Measurements from ENCODE around the gene SF3B2. TPM values are rescaled to one million over a fixed set of nuclear protein-coding genes. Genes with fewer than 3 reads are reported as not detected.

The SF3B2 gene
- total RNA-seq, 2 experiments from 2014 or later = 185 to 260 TPM

DNA sequence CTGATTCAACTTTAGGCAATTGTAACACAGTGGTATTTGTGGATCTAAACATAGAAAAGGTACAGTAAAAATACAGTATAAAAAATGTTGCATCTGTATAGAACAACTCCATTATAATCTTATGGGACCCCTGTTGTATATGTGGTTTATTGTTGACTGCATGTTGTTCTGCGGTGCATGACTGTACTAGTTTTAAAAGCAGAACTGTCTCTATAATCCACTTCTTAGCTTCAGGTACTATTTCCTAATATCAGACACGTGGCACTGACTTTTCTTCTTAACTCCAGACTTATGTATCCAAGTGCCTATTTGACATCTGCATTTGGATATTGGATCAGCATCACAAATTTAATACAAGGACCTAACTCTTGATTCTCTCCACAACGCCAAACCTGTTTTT, 59.0 kb downstream of the SF3B2 start:
- POLR2A ChIA-PET = interaction anchor here (1.0 to 3.0 kb wide), 4 partner anchors 9 to 22 kb away, joined by 3 to 11 read pairs (median 4); no protein-coding TSS in a partner anchor
- Histone ChIP-seq H3K27ac (ENCODE audit: low read depth, low read length, poor library complexity, severe bottlenecking) (no peak overlapping the region), H3K36me3 (ENCODE audit: insufficient read depth, low read length) (0 out of 2 replicates have a peak, but pooled peaks cover 4% of the 10 kb centered on the region), H4K20me1 (ENCODE audit: insufficient read depth, low read length) (no peaks in the 10 kb centered on the region), H3K79me2 (ENCODE audit: insufficient read depth, low read depth, low read length) (peaks cover 16% of the 10 kb centered on the region; the same call in 1 of the 2 replicates), H3K9me3 (ENCODE audit: low read length) (no peaks in the 10 kb centered on the region), H2AFZ (ENCODE audit: low read length) (no peak overlapping the region), H3K9me2 (ENCODE audit: insufficient read depth, low read length) (no peaks in the 10 kb centered on the region), H3K4me1 (ENCODE audit: insufficient read depth, low read length, poor library complexity, severe bottlenecking) (peaks cover 54% of the 10 kb centered on the region), H3K4me2 (ENCODE audit: low read length) (peak overlapping the region; percentile 61; the same call in 1 of the 2 replicates), H3K4me3 (ENCODE audit: low read depth, low read length, poor library complexity, severe bottlenecking) (no peak overlapping the region)
- TF ChIP-seq EZH2phosphoT487 (IDR thresholded peaks at IDR 0.05; ENCODE audit: borderline replicate concordance, low read depth, low read length) = no peak
- TF ChIP-seq, protein P1, sequence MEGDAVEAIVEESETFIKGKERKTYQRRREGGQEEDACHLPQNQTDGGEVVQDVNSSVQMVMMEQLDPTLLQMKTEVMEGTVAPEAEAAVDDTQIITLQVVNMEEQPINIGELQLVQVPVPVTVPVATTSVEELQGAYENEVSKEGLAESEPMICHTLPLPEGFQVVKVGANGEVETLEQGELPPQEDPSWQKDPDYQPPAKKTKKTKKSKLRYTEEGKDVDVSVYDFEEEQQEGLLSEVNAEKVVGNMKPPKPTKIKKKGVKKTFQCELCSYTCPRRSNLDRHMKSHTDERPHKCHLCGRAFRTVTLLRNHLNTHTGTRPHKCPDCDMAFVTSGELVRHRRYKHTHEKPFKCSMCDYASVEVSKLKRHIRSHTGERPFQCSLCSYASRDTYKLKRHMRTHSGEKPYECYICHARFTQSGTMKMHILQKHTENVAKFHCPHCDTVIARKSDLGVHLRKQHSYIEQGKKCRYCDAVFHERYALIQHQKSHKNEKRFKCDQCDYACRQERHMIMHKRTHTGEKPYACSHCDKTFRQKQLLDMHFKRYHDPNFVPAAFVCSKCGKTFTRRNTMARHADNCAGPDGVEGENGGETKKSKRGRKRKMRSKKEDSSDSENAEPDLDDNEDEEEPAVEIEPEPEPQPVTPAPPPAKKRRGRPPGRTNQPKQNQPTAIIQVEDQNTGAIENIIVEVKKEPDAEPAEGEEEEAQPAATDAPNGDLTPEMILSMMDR (conservative IDR thresholded peaks at IDR 0.05; ENCODE audit: low read length) = no peak
- CTCF ChIA-PET (ENCODE audit: unreplicated experiment) = interaction anchor here (0.5 to 1.1 kb wide), 2 partner anchors 10 to 12 kb away, joined by 3 to 4 read pairs; no protein-coding TSS in a partner anchor
- BruUV-seq (replicated peaks) = no TSS peak
- intact Hi-C loops (cut with micrococcal nuclease; ENCODE audit: unreplicated experiment) = no loop called here
- DNase-seq (ENCODE audit: low spot score) = peak; percentile 32

DNA sequence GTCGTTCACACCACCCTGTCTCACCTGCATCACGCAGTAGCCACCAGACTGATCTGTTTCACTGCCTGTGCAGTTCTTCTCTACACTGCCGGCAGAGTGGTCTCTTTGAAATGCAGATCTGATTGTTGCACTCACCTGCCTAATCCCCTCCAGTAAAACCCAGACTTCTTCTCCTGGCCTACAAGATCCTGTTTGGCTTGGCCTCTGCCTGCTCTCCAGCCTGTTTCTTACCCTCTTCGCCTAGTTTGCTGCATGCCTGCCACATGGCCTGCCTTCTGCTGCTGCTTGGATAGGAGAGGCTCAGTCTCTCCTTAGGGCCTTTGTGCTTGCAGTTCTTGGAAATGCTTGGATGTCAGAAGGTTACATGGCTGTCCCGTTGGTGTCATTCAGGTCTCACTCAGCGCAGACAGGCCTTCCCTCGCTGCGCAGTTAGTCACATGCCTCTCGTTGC, 59.9 kb downstream of the SF3B2 start:
- Histone ChIP-seq H3K4me1 (ENCODE audit: insufficient read depth, low read length, poor library complexity, severe bottlenecking) (peaks cover 63% of the 10 kb centered on the region), H3K4me3 (ENCODE audit: low read depth, low read length, poor library complexity, severe bottlenecking) (no peak overlapping the region), H3K9me3 (ENCODE audit: low read length) (no peaks in the 10 kb centered on the region), H3K4me2 (ENCODE audit: low read length) (peak overlapping the region; percentile 61), H3K79me2 (ENCODE audit: insufficient read depth, low read depth, low read length) (peaks cover 16% of the 10 kb centered on the region; the same call in 1 of the 2 replicates), H4K20me1 (ENCODE audit: insufficient read depth, low read length) (no peaks in the 10 kb centered on the region), H3K9me2 (ENCODE audit: insufficient read depth, low read length) (no peaks in the 10 kb centered on the region), H3K27ac (ENCODE audit: low read depth, low read length, poor library complexity, severe bottlenecking) (peak overlapping the region; percentile 53), H3K36me3 (ENCODE audit: insufficient read depth, low read length) (0 out of 2 replicates have a peak, but pooled peaks cover 3% of the 10 kb centered on the region), H2AFZ (ENCODE audit: low read length) (peak overlapping the region; percentile 30; the same call in 1 of the 2 replicates)
- BruUV-seq (replicated peaks) = no TSS peak
- intact Hi-C loops (cut with micrococcal nuclease; ENCODE audit: unreplicated experiment) = no loop called here
- ChIA-PET POLR2A (interaction anchor here (1.0 to 3.0 kb wide), 2 partner anchors 11 to 15 kb away, joined by 3 to 11 read pairs; no protein-coding TSS in a partner anchor), CTCF (ENCODE audit: unreplicated experiment) (no interaction called here)
- TF ChIP-seq, protein P1 (conservative IDR thresholded peaks at IDR 0.05; ENCODE audit: low read length) = no peak
- no peak for TF ChIP-seq EZH2phosphoT487 (IDR thresholded peaks at IDR 0.05; ENCODE audit: borderline replicate concordance, low read depth, low read length)
- DNase-seq (ENCODE audit: low spot score) = peak; percentile 24

All from OCI-LY7 (cell line).